Measurements from ENCODE around the gene CERK. TPM values are rescaled to one million over a fixed set of nuclear protein-coding genes. Genes with fewer than 3 reads are reported as not detected.

The CERK gene
- total RNA-seq, 1 donor from 2014 or later = 46.3 TPM

- Histone ChIP-seq H3K27me3 (ENCODE audit: control insufficient read depth, insufficient read depth, low read length) (no peaks in the 10 kb centered on the region), H3K4me3 (ENCODE audit: low read depth, low read length) (no peak overlapping the region), H3K36me3 (ENCODE audit: control insufficient read depth, insufficient read depth, low read length) (no peaks in the 10 kb centered on the region)
- DNase-seq (ENCODE audit: low read depth) = no peak
- TF ChIP-seq, protein P1, sequence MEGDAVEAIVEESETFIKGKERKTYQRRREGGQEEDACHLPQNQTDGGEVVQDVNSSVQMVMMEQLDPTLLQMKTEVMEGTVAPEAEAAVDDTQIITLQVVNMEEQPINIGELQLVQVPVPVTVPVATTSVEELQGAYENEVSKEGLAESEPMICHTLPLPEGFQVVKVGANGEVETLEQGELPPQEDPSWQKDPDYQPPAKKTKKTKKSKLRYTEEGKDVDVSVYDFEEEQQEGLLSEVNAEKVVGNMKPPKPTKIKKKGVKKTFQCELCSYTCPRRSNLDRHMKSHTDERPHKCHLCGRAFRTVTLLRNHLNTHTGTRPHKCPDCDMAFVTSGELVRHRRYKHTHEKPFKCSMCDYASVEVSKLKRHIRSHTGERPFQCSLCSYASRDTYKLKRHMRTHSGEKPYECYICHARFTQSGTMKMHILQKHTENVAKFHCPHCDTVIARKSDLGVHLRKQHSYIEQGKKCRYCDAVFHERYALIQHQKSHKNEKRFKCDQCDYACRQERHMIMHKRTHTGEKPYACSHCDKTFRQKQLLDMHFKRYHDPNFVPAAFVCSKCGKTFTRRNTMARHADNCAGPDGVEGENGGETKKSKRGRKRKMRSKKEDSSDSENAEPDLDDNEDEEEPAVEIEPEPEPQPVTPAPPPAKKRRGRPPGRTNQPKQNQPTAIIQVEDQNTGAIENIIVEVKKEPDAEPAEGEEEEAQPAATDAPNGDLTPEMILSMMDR (IDR thresholded peaks at IDR 0.05; ENCODE audit: insufficient read depth, low read length, poor library complexity, severe bottlenecking) = no peak
These were observed 29.4 kb upstream of the CERK start for GRCh38 chr22:46767249-46767985.

DNA sequence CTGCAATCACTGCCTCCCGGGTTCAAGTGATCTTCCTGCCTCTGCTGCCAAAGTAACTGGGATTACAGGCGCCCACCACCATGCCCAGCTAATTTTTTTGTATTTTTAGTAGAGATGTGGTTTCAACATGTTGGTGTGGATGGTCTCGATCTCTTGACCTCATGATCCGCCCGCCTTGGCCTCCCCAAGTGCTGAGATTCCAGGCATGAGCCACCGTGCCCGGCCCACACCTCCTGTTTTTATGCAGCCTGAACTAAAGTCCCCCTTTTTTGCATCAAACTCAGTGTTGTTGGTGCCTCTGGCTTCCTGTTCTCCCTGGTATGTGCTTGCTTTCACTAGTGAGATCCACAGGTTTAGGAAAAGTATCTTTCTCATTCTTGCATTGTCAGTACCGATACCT is 28.6 kb upstream of the CERK start:
- Histone ChIP-seq H3K4me3 (ENCODE audit: low read depth, low read length) (no peak overlapping the region), H3K27me3 (ENCODE audit: control insufficient read depth, insufficient read depth, low read length) (no peaks in the 10 kb centered on the region), H3K36me3 (ENCODE audit: control insufficient read depth, insufficient read depth, low read length) (no peaks in the 10 kb centered on the region)
- DNase-seq (ENCODE audit: low read depth) = no peak
- TF ChIP-seq, protein P1 (IDR thresholded peaks at IDR 0.05; ENCODE audit: insufficient read depth, low read length, poor library complexity, severe bottlenecking) = no peak

DNA sequence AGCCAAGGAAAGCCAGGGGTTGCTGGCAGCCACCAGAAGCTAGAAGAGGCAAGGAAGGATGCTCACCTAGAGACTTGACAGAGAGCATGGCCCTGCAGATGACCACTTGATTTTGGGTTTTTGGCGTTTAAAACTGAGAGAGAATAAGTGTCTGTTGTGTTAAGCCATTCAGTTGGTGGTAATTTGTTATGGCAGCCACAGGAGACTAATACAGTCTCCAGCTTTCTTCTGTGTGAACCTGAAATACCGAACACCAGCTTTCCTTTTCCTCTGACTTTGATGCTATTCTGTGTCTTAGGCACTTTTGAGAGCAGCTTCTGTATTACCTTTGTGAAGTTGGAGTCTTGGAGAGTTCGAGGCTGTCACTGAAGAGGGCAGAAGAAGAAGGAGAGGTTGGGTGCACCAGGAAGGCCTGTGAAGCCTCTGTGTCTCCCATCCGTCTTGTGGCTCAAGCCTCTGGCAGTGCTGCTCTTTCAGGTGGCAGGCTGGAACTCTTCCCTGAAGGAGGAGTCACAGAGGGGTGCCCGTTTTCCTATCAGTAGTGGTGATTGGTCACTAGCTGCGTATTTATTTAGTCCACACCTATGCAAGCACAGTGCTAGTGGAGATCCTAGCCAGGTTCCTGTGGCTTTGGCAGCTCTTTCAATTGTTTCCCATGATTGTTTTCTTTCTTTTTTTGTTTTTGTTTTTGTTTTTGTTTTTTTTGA is 26.9 kb upstream of the CERK start:
- DNase-seq (ENCODE audit: low read depth) = no peak
- no peaks in the 10 kb centered on the region for H3K27me3 ChIP-seq (ENCODE audit: control insufficient read depth, insufficient read depth, low read length)
- TF ChIP-seq, protein P1 (IDR thresholded peaks at IDR 0.05; ENCODE audit: insufficient read depth, low read length, poor library complexity, severe bottlenecking) = no peak
- no peak overlapping the region for H3K4me3 ChIP-seq (ENCODE audit: low read depth, low read length)
- no peaks in the 10 kb centered on the region for H3K36me3 ChIP-seq (ENCODE audit: control insufficient read depth, insufficient read depth, low read length)

DNA sequence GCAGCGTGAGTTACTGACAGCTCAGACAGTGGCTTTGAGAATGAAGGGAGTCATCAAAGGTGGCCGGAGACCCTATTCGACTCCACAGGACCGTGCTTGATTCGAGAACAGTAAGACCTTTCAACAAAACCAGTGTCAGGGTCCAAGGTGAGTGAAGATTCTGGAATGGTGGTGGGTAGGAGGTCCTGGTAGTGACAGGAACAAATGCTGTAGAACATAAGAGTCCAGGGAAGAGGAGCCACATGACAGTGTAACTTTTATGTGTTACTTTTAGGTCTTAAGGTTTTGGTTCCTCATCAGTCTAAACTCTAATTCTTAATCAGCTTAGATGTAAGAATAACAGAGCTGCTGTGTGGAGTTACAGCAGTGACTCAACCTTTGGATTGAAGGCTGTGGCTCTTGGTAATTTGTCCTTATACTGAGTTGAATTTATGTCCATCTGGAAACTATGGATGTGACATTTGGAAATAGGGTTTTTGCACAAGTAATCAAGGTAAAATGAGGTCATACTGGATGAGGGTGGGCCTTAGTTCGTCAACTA is 26.2 kb upstream of the CERK start:
- Histone ChIP-seq H3K4me3 (ENCODE audit: low read depth, low read length) (no peak overlapping the region), H3K27me3 (ENCODE audit: control insufficient read depth, insufficient read depth, low read length) (no peaks in the 10 kb centered on the region), H3K36me3 (ENCODE audit: control insufficient read depth, insufficient read depth, low read length) (no peaks in the 10 kb centered on the region)
- TF ChIP-seq, protein P1 (IDR thresholded peaks at IDR 0.05; ENCODE audit: insufficient read depth, low read length, poor library complexity, severe bottlenecking) = no peak
- DNase-seq (ENCODE audit: low read depth) = no peak

DNA sequence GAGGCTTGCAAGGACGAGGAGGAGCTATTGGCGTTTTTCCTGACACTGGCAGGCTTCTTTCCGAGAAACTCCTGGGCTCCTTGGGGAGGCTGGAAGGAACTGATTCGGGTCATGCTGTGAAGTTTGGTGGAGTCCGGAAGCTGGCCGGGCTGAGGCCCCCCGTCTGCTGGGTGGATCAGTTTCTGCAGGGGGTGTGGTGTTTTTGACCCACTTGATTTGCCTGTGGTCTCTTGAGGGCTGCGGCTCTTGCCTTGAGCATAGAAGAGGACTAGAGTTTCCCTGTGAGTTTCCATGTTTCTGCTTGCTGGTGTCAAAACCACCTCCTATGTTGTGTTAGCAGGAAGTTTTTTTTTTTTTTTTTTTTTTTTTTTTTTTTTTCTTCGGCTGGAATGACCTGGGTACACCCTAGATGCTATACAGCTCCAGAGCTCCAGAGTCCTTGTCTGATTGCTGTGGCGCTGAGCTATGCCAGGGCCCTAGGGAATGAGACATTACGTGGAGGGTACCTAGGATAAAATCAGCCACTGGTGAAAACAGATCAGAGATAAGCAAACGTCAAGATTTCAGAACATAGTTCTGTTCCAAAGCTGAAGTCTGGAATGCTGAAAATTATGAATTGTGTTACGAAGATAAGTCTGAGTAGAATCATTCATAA is 25.1 kb upstream of the CERK start:
- TF ChIP-seq, protein P1 (IDR thresholded peaks at IDR 0.05; ENCODE audit: insufficient read depth, low read length, poor library complexity, severe bottlenecking) = no peak
- peak overlapping the region; percentile 92 for H3K4me3 ChIP-seq (ENCODE audit: low read depth, low read length)

More for the DNA sequence above, 25.1 kb upstream of the CERK start:
- no peak for DNase-seq (ENCODE audit: low read depth)
- Histone ChIP-seq H3K36me3 (ENCODE audit: control insufficient read depth, insufficient read depth, low read length) (no peaks in the 10 kb centered on the region), H3K27me3 (ENCODE audit: control insufficient read depth, insufficient read depth, low read length) (no peaks in the 10 kb centered on the region)

All from kidney epithelial cell (primary cell).